Activated CD8-positive, alpha-beta memory T cell treated with anti-CD3 and anti-CD28 coated beads for 4 hours (primary cell): ENCODE data around the gene ADAMTSL1.

Experiments
- DNase-seq, 2 donors: peaks; one replicate each; pipeline ENCODE4 v3.0.0-alpha.2; 2020; ENCODE audit warnings: low read depth in 2 of 2

Gene ADAMTSL1

DNA sequence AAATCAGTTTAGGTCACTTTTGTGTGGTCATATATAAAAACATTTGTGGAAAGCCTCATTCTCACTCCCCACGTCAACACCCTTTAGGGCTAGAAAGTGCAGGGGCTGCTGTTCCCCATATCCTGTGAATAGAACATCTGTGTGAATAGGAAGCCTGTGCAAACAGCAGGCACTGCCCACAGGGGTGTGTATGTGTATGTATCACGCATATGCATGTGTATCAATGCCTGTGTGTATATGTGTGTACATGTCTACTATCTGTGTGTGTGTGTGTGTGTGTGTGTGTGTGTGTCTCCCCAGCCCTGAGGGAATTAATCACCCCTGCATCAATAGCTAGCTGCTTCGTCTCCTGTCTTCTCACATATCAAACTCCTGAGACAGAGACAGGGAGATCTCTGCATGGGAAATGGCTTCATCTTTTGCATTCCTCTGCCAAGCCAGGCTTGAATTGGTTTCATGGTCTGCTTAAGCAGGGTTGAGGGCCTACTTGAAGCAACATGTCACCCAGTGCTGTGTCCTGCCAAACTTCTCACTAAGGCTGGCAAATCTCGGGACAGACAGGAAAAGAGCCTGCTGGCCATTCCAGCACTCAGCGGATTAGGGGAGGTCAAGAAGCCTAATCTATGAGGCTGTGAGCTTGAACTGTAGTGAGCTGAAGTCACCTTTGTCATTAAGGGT lies 265.8 kb downstream of the ADAMTSL1 start:
- no peak for DNase-seq

DNA sequence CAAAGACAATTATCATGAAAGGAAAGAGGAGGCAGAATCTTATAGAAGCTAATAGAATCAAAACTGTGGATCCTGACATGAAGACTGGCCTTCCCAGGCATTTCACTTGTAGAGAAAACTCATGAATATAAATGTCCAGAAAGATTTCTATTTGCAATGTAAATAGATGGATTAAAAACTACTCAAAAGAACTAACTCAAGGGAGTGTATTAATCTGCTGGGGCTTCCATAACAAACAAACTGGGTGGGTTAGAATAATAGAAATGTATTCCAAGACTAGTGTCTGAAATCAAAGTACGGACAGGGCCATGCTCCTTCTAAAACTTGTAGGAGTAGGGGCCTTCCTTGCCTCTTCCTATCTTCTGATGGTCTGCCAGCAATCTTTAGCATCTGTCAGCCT lies 267.4 kb downstream of the ADAMTSL1 start:
- no peak for DNase-seq

DNA sequence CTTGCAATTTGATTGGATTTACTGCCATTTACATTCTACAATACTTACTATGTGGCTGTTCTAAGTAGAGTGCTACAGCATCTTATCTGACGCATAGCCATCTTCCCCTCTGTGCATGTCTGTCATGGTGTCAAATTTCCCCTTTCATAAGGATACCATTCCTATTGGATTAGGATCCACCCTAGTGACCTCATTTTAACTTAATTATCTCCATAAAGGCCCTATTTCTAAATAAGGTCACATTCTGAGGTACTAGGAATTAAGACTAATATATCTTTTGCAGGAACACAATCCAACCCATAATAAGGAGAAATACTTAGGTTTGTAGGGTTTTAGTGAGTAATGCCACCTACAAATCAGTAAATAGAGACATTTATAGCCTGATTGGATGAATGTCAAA lies 268.0 kb downstream of the ADAMTSL1 start:
- DNase-seq = no peak

DNA sequence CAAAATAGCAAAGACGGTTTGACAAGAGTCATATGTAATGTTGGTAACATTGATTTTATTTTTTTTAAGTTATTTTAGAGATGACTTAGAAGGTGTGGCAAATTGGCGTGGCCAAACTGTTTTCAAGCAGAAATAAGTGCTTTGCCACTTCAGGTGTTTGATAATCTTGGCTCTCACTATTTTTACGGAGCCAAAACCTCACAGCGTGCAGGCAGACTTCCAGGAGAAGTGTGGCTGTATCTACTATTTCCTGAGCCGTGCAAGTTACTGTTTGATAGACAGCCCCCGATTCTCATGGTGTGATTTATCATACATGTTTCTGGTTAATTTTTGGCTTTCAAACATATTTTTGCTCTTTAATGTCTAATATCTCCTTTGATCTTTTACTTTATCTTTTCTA lies 269.5 kb downstream of the ADAMTSL1 start:
- DNase-seq = no peak

DNA sequence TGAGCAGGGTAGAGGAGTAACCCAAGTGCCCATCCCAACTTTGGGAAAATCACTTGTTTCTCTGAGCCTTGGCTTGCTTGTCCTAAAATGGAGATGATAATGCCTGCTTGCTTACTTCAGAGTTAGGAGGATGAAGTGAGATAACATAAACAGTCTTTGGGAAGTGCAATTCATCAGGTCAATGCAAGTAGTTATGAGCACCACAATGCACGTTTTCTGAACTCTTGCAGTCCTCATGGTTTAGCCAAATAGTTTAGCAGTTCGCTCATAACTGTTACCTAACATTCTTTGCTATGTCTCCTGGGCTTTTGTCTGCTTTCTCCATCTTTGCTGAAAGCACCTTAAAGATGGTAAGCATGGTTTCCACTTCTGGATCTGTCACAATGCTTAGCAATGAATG lies 270.0 kb downstream of the ADAMTSL1 start:
- DNase-seq = no peak

DNA sequence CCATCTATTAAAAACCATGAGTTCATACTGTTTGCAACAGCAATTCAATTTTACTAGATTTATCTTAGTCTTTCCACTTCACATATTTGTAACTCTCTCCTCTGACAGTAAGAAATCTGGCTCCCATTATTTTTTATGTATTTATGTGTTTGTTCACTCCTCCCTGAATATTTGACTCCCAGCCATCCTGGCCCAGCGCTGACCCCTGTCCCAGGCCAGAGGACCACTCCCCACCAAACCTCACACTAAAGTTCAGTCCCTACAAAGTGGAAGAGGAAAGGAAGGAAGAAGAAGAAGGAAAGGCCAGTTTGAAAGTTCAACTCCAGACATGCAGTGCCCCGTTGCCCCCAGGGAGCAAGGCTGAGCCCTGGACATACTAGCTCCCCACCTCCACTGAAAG lies 271.8 kb downstream of the ADAMTSL1 start:
- no peak for DNase-seq

DNA sequence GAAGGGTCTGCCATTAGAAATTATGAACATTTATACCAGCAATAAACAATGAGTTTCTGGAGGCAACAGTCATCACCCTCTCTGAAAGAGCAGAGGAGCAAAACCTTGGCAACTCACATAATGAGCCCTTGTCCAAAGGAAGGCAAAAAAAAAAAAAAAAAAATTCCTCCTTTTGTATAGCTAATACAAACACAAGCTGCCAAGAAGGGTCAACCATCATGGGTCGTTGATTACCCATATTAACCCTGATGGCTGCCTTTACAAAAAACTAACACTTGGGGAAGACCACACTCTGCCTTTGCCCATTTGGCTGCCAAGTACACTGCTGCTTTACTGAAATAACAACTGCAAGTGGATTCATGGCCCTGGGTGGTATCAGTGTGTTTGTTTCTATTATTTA lies 272.7 kb downstream of the ADAMTSL1 start:
- no peak for DNase-seq

DNA sequence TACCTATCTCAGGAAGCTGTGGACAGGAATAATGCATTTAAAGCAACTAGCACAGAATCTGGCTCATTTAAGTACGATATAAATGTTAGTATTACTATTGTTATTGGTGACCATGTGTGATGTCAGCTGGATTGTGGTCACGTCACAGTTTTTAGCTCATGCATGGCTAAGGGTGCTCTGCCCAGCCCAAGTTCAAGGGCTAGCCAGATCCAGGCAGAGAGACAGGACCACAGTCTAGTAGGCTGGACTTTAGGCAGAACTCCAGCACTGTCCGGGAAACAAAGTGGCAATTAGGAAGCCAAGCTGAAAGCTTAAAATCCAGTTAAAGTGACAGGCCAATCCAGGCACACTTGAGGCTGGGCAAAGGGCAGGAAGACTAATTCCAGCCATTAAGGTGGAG lies 273.6 kb downstream of the ADAMTSL1 start:
- DNase-seq = no peak

DNA sequence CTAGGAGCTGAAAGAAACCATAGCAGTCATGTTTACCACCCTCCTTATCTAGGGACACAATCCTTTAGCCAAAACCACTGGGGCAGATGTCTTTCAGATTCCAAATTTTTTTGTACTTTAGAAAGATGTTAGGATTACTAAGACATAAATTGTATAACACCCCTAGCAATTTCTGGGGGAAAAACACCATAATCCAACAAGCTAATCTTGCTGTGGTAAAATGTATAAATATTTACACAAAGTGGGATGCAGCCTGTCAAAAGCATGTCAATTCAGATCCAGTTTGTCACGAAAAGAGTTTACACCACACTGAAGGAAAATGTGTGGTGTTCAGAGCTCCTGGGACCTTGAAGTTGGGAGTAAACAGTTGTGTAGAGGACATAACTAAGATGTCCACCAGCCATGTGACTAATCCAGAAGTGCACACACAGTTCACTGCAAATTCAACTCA lies 274.3 kb downstream of the ADAMTSL1 start:
- DNase-seq = no peak

DNA sequence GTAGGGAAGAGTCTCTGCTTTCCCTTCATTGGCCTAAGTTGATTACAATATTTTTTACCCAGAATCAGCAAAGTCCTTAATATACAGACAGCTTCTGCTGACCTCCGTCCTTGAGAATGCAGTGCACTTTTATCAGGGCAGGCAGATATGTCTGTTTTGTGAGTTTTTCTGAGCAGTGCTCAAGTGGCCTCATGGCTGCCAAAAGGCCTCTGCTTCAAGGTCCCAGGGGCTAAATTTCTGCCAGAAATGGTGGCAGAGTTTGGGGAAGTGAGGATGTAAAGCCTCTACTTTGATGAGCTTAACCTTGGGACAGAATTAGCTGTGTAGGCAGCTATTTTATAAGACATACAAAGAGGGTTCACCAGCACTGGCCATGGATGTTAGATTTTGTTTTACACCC lies 275.8 kb downstream of the ADAMTSL1 start:
- no peak for DNase-seq

DNA sequence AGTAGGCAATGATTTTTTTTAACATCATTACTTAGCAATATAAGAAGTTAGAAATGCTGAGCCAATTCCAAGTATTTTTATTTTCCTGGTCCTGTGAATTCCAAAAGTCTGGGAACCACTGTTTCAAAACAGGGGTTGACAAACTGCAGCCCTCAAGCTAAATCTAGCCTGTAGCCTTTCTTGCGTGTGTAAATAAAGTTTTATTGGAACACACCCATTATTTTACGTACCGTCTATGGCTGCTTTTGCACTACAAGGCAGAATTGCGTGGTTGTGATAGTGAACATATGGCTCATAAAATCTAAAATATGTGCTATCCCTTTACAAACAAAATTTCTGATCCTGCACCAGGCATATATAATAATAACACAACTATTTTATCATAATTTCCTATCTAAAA lies 280.0 kb downstream of the ADAMTSL1 start:
- DNase-seq = no peak

DNA sequence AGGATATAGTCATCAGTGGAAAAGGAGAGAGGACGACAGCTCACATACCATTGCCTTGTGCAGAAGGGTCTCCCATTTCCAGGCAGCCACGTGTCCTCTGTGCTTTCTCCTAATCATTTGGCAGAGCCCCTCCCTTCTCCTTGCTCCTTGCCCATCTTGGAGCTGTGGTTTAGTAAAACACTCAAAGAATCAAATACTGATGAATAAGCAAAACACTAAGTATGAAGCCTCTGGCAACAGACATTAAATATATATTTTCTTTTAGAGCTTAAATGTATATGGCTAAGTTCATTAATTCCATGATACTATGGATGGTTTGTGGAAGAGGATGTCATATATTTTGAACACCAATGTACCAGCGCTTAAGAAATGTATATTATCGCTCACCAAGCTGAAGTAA lies 280.6 kb downstream of the ADAMTSL1 start:
- no peak for DNase-seq

DNA sequence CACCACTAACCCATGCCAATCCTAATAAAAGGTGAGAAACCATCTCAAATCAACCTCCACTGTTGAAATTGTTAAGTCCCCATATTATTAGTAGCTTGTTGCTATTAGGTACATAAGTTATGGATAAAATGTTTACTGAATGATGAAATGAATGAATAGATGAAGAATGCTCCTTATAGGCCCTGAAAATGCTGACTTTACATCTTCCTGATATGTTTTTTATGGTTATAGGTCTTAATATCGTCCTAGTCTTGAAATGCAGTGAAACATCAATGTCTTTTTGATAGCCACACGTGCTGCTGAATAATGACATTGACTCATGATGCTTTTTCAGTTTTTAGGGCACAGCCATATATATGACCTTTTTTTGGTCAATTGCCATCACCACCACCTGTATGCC lies 281.3 kb downstream of the ADAMTSL1 start:
- DNase-seq = no peak

DNA sequence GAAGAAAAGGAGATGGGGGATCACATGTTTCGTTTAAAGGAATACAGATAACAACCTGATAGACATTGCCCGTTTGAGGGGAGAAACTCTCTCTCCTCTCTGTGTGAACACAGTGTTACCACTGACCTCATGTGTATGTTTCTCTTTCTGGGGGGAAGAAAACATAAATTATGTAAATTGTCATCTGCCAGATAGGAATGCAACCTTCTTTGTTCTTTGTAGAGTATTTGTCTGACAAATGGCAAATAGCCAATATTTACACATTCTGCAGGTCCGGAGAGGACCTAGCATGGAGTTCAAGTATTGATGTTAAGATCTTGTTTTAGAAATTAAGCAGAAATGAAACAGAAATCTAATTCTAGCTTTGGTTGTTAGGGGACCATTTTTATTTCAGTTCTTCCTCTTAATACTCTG lies 282.8 kb downstream of the ADAMTSL1 start:
- no peak for DNase-seq

DNA sequence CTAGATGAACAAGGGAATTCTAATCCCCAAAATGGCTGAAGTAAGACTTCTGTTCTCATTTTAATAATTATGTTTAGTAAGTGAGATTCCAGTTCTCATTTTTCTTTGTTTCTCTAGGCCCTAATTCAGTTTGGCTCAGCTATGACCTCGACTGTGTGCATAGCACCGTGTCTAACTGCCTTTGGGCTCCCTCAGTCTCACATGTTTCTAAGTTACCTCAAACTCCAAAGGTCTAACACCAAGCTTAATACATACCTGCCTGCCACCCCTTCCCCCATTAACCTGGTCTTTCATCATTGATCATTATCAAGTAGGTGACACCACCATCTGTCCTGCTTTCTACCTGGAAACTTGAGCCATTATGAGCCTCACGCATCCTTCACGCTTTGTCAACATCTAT lies 285.9 kb downstream of the ADAMTSL1 start:
- DNase-seq = no peak

DNA sequence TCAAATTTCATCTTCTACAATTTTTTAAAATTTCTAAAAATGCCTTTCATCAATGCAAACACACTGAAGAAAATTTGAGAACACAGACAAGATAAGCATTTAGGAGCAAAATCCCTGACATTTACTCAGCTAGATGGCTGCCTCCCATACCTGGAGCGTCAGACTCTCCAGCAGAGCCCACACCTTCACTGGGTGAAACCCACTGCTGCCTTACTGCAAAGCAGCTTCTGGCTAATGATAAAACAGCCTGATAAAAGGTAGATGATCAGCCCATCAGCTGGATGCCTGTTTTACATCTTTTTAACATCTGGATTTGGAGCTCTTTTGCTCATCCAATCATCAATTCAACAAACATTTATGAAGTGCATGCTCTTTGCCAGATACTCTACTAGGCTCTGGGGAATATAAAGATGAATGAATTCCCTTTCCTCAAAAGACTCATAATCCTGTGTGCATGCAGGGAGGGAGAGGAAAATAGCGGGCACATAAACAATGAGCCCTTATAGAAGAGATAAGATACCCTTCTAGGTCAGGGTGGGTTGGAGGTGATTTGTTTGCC lies 287.9 kb downstream of the ADAMTSL1 start:
- no peak for DNase-seq

DNA sequence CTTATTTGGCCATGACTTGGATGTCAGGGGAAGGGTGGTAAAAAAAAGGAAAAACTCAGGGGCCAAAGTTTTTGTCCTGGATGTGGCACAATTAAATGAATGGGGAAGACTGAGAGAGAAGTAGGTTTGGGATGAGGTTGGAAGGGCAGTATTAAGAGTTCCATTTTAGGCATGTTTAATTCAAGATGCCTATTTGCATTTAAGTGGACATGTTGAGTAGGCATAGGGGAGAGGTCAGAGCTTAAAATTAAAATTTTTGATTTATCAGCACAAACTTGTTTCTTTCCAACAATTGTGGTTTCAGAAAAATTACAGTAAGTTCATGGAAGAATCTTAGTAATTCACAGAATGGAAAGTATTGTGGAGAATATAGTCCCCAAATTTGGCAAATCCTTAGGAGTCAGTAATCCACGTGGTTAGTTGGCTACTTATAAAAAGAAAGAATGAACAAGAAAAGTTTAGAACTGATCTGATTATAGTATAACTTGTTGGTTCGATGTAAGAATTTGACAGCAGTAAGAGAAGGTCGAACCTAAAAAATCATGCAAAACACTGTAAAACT lies 293.1 kb downstream of the ADAMTSL1 start:
- DNase-seq = no peak

DNA sequence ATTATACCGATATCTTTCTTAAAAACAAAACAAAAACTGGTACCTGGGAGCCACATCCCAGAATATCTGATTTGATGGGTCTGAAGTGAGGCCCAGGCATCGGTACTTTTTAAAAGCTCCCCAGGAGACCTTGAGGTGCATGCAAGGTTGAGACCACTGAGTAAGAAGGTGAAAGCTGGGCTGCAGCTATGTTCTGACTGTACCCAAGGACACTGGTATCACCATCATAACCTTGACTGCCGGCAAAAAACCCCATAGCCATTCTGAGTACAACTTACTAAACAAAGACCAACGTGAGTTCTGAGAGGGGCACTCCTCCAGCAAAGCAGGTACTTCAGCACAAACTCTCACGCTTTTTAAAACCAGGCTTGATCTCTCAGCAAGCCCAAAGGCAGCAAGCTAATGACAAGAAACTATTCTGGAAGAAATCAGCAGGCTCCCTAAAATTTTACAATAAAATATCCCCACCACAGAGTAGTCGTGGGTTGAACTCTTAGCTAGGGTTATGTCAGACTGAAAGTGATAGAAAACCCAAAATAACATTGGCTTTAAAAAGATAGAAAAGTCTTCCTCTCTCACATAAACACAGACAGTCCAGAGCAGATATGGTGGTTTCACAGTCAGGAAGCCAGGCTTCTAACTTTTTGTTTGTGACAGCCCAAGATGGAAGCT lies 295.1 kb downstream of the ADAMTSL1 start:
- DNase-seq = no peak

DNA sequence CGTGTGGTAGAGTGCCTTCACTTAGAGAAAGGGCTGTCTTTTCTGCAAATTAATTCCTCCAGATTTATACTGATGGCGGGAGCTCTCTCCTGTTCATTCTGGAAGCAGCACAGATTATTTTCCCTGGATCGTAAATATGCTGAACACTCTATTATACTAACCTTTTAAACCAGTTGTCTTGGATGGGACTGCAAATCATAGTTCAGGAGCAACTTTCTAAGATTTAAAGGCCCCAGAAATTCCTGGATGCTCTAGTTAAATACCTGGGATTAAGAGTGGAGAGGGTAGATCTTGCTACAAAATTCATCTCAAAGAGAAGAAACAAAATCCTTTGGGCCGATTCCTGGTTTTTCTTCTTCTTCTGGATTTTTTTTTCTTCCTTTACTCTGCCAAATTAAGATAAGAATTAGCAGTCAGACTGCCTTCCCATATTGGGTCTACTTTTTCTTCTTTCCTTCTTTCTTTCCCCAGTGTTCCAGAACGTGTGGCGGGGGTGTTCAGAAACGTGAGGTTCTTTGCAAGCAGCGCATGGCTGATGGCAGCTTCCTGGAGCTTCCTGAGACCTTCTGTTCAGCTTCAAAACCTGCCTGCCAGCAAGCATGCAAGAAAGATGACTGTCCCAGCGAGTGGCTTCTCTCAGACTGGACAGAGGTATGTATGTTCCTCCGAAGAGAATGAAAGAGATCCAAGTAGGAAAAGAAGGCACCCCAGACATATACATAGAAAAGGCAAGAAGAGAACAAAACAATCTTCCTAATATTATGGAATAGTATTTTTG lies 296.4 kb downstream of the ADAMTSL1 start:
- no peak for DNase-seq

DNA sequence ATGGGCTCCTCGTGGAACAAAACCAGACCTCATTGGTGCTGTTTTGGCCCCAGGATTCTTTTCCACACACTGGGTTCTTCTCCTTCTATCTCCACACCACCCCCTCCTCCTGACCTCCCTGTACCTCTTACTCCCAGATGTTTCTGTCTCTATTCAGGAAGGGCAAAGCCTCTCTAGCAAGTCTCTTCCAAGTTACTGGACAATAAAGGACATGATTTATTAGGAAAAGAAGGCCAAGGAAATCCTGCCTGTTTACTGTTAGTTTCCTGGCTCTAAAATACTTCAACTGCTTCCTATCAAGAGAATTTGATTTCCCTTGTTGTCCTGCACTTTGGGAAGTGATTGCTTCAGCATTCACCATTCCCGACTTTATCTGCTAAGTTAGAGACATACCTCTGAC lies 297.1 kb downstream of the ADAMTSL1 start:
- DNase-seq = no peak

DNA sequence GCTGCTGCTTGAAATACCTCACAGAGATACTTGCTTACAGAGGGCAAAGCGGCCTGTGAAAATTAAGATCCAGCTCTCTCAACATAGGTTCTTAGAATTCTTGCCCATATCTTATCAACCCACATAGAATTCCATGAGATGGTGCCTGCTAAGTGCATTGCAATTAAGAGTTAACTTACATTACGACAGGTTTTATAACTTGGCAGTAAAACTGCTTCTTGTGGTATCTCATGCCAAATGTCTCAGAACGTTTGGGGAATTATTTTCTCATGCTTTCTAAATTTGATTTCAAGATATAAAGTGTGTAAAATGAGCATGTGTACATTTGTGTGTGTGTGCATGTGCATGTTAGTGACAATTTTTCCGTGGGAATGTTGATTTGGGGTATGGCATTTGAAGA lies 297.8 kb downstream of the ADAMTSL1 start:
- DNase-seq = no peak

DNA sequence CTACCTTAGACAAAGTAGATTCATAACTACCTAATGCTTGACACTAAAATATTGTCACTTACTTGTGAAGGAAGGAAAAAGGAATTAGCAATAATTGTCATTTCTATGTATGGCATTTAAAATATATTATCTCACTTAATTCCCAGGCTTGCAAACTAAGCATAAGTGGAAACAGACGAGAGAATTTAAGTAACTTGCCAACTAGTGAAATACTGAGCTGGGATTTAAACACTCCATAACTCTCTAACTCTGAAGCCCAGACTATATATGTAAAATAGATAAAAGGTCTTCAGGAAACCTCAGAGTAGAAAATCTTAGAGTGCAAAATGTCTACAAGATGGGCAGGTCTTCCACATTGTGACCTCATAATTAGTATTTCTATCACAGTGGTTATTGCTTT lies 301.3 kb downstream of the ADAMTSL1 start:
- DNase-seq = no peak
